HepG2 (cell line): ENCODE results near the gene EEF1A2. TPM values are rescaled to one million over a fixed set of nuclear protein-coding genes. Genes with fewer than 3 reads are reported as not detected.

Experiments used
- FOXP1 ChIP-seq, 2 experiments: fragments of 450-650 bp in 1 of 2; IDR thresholded peaks; 2 replicates each; pipeline ENCODE4 v1.6.1; 2017 to 2018; ENCODE audit warnings: antibody characterized with exemption in 1 of 2
- HNRNPK ChIP-seq: fragments of 200-400 bp; formaldehyde crosslinking; IDR thresholded peaks from 2 replicates; pipeline ENCODE4 v1.6.1; 2018; ENCODE audit warnings: low read length, low read depth, moderate library complexity, mild to moderate bottlenecking; ENCODE audit not compliant: poor library complexity, severe bottlenecking
- HOXA9 ChIP-seq: sonication (generic); formaldehyde crosslinking; IDR thresholded peaks from 2 replicates; pipeline ENCODE4 v1.8.1; 2022; ENCODE audit warnings: missing genetic modification reagents, mild to moderate bottlenecking, moderate library complexity, borderline replicate concordance
- HOXD1 ChIP-seq: sonication (generic); formaldehyde crosslinking; IDR thresholded peaks from 2 replicates; pipeline ENCODE4 v1.5.0; 2020; ENCODE audit warnings: missing genetic modification reagents
- KDM5B ChIP-seq: sonication (generic); formaldehyde crosslinking; IDR thresholded peaks from 2 replicates; pipeline ENCODE4 v1.4.0; 2020; ENCODE audit warnings: missing genetic modification reagents, mild to moderate bottlenecking, borderline replicate concordance
- MAFG ChIP-seq: sonication (generic); formaldehyde crosslinking; IDR thresholded peaks from 2 replicates; pipeline ENCODE4 v1.5.1; 2020; ENCODE audit warnings: mild to moderate bottlenecking, missing genetic modification reagents
- MTF2 ChIP-seq: sonication (generic); formaldehyde crosslinking; IDR thresholded peaks from 2 replicates; pipeline ENCODE4 v1.5.0; 2020; ENCODE audit warnings: missing genetic modification reagents, borderline replicate concordance
- RBAK ChIP-seq: sonication (generic); formaldehyde crosslinking; IDR thresholded peaks from 2 replicates; pipeline ENCODE4 v1.5.1; 2020; ENCODE audit warnings: mild to moderate bottlenecking, missing genetic modification reagents
- RXRB ChIP-seq: IDR thresholded peaks from 2 replicates; pipeline ENCODE4 v1.6.1; 2016; ENCODE audit warnings: borderline replicate concordance, missing genetic modification reagents, missing compliant biosample characterization
- SOX5 ChIP-seq: IDR thresholded peaks from 2 replicates; pipeline ENCODE4 v1.6.1; 2016; ENCODE audit warnings: borderline replicate concordance
- SP140L ChIP-seq: sonication (generic); formaldehyde crosslinking; IDR thresholded peaks from 2 replicates; pipeline ENCODE4 v1.4.0; 2020; ENCODE audit warnings: missing genetic modification reagents, borderline replicate concordance
- TAF15 ChIP-seq: fragments of 200-400 bp; formaldehyde crosslinking; IDR thresholded peaks from one replicate; pipeline ENCODE4 v1.6.1; 2018; ENCODE audit warnings: mild to moderate bottlenecking, low read depth, low read length; ENCODE audit not compliant: poor library complexity, severe bottlenecking
- TCF7 ChIP-seq: sonication (generic); IDR thresholded peaks from 2 replicates; pipeline ENCODE4 v1.6.1; 2016; ENCODE audit warnings: antibody characterized with exemption, low read depth
- ZBTB42 ChIP-seq: sonication (generic); formaldehyde crosslinking; IDR thresholded peaks from 2 replicates; pipeline ENCODE4 v1.5.0; 2020; ENCODE audit warnings: mild to moderate bottlenecking, missing genetic modification reagents
- ZNF24 ChIP-seq: fragments of 450-650 bp; IDR thresholded peaks from 2 replicates; pipeline ENCODE4 v1.6.1; 2017; ENCODE audit warnings: antibody characterized with exemption, mild to moderate bottlenecking
- ZNF263 ChIP-seq: sonication (generic); formaldehyde crosslinking; IDR thresholded peaks from 2 replicates; pipeline ENCODE4 v1.4.0; 2020; ENCODE audit warnings: missing genetic modification reagents
- ZNF280B ChIP-seq: sonication (generic); formaldehyde crosslinking; IDR thresholded peaks from 2 replicates; pipeline ENCODE4 v1.5.0; 2020; ENCODE audit warnings: missing genetic modification reagents, mild to moderate bottlenecking, borderline replicate concordance
- ZSCAN21 ChIP-seq: sonication (generic); formaldehyde crosslinking; IDR thresholded peaks from 2 replicates; pipeline ENCODE4 v1.8.0; 2022; ENCODE audit warnings: mild to moderate bottlenecking, missing genetic modification reagents, moderate library complexity, borderline replicate concordance
- polyA plus RNA-seq, 8 experiments: library from polyadenylated mRNA; depleted of rRNA in 3 of 8; stranded (reverse) in 7 of 8; unstranded in 1 of 8; fragments of >200 nt; fragmentation: Illumina TruSeq in 4 of 8; extraction: Trizol in 4 of 8; gene quantifications; 2 replicates each; pipeline versions ENCODE4 v1.2.1 to v1.2.3, GENCODE V29; 2011 to 2016; ENCODE audit warnings: low read depth in 4 of 8, missing spikeins in 1 of 8, mixed read lengths in 1 of 8; ENCODE audit not compliant: insufficient read depth in 1 of 8
- total RNA-seq, 5 experiments: library from RNA; depleted of rRNA; stranded (reverse); fragments of >200 nt; fragmentation: Illumina TruSeq; extraction: Trizol; gene quantifications; 2 replicates each; pipeline ENCODE4 v1.2.3, GENCODE V29; 2016; ENCODE audit warnings: low read depth in 1 of 5
- TF ChIP-seq, protein P1 (sequence below): sonication (generic); formaldehyde crosslinking; conservative IDR thresholded peaks from 2 replicates; pipeline ENCODE4 v1.8.1; 2023; ENCODE audit warnings: missing genetic modification reagents
- TF ChIP-seq, protein P2 (sequence below): sonication (generic); formaldehyde crosslinking; IDR thresholded peaks from 2 replicates; pipeline ENCODE4 v1.8.1; 2023; ENCODE audit warnings: mild to moderate bottlenecking, missing genetic modification reagents
- TF ChIP-seq, protein P3 (sequence below): sonication (generic); formaldehyde crosslinking; IDR thresholded peaks from 2 replicates; pipeline ENCODE4 v1.4.0; 2020; ENCODE audit warnings: missing genetic modification reagents, mild to moderate bottlenecking, borderline replicate concordance

EEF1A2 gene
- total and polyA plus RNA-seq, 2 of the 13 experiments (the other 11 are each of a cell fraction or from before 2014, with no cell fraction given) = 0.44 to 0.87 TPM

GRCh38 chr20:63519668-63520503 is 21.0 kb upstream of the EEF1A2 start (continued):
- TF ChIP-seq TCF7 (no peak), SP140L (CRISPR knock-in tag) (no peak), ZBTB42 (CRISPR knock-in tag) (no peak), ZNF280B (CRISPR knock-in tag) (0 out of 2 replicates have a peak, but pooled peaks have one; percentile 19), RBAK (CRISPR knock-in tag) (no peak), HOXD1 (CRISPR knock-in tag) (peak; percentile 23; the same call in 1 of the 2 replicates), SOX5 (CRISPR knock-in tag) (no peak), HOXA9 (0 out of 2 replicates have a peak, but pooled peaks have one; percentile 33), KDM5B (CRISPR knock-in tag) (peak; percentile 71; the same call in 1 of the 2 replicates), ZNF263 (peak; percentile 97), RXRB (CRISPR knock-in tag) (no peak), ZSCAN21 (CRISPR knock-in tag) (0 out of 2 replicates have a peak, but pooled peaks have one; percentile 30), HNRNPK (peak; percentile 35), MTF2 (CRISPR knock-in tag) (peak; percentile 87), FOXP1 (IDR thresholded peaks at IDR 0.05) (no peak), FOXP1 (CRISPR knock-in tag; IDR thresholded peaks at IDR 0.05) (no peak), TAF15 (no peak), ZNF24 (no peak), MAFG (CRISPR knock-in tag) (0 out of 2 replicates have a peak, but pooled peaks have one; percentile 24)
- TF ChIP-seq, protein P1, sequence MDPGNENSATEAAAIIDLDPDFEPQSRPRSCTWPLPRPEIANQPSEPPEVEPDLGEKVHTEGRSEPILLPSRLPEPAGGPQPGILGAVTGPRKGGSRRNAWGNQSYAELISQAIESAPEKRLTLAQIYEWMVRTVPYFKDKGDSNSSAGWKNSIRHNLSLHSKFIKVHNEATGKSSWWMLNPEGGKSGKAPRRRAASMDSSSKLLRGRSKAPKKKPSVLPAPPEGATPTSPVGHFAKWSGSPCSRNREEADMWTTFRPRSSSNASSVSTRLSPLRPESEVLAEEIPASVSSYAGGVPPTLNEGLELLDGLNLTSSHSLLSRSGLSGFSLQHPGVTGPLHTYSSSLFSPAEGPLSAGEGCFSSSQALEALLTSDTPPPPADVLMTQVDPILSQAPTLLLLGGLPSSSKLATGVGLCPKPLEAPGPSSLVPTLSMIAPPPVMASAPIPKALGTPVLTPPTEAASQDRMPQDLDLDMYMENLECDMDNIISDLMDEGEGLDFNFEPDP (CRISPR knock-in tag) = no peak
- TF ChIP-seq, protein P2, sequence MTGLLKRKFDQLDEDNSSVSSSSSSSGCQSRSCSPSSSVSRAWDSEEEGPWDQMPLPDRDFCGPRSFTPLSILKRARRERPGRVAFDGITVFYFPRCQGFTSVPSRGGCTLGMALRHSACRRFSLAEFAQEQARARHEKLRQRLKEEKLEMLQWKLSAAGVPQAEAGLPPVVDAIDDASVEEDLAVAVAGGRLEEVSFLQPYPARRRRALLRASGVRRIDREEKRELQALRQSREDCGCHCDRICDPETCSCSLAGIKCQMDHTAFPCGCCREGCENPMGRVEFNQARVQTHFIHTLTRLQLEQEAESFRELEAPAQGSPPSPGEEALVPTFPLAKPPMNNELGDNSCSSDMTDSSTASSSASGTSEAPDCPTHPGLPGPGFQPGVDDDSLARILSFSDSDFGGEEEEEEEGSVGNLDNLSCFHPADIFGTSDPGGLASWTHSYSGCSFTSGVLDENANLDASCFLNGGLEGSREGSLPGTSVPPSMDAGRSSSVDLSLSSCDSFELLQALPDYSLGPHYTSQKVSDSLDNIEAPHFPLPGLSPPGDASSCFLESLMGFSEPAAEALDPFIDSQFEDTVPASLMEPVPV (CRISPR knock-in tag) = no peak
- TF ChIP-seq, protein P3, sequence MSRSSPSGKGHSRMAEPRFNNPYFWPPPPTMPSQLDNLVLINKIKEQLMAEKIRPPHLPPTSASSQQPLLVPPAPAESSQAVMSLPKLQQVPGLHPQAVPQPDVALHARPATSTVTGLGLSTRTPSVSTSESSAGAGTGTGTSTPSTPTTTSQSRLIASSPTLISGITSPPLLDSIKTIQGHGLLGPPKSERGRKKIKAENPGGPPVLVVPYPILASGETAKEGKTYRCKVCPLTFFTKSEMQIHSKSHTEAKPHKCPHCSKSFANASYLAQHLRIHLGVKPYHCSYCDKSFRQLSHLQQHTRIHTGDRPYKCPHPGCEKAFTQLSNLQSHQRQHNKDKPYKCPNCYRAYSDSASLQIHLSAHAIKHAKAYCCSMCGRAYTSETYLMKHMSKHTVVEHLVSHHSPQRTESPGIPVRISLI (CRISPR knock-in tag) = no peak
